HepG2 (cell line): ENCODE results near the gene TMCC1. TPM values are rescaled to one million over a fixed set of nuclear protein-coding genes. Genes with fewer than 3 reads are reported as not detected.

Experiments
- CBX5 ChIP-seq: sonication (generic); formaldehyde crosslinking; IDR thresholded peaks from 2 replicates; pipeline ENCODE4 v1.4.0; 2020; ENCODE audit warnings: missing genetic modification reagents, borderline replicate concordance
- DNMT3B ChIP-seq: conservative IDR thresholded peaks from 2 replicates; pipeline ENCODE4 v1.6.1; 2016; ENCODE audit warnings: missing biosample characterization, control low read depth
- HIVEP1 ChIP-seq: sonication (generic); formaldehyde crosslinking; IDR thresholded peaks from 2 replicates; pipeline ENCODE4 v1.4.0; 2020; ENCODE audit warnings: mild to moderate bottlenecking, missing genetic modification reagents
- HOXA7 ChIP-seq: sonication (generic); formaldehyde crosslinking; IDR thresholded peaks from 2 replicates; pipeline ENCODE4 v1.8.1; 2022; ENCODE audit warnings: mild to moderate bottlenecking, missing genetic modification reagents, moderate library complexity
- IKZF5 ChIP-seq: IDR thresholded peaks from 2 replicates; pipeline ENCODE4 v1.6.1; 2018; ENCODE audit warnings: missing genetic modification reagents, mild to moderate bottlenecking, missing compliant biosample characterization
- KDM5B ChIP-seq: sonication (generic); formaldehyde crosslinking; IDR thresholded peaks from 2 replicates; pipeline ENCODE4 v1.4.0; 2020; ENCODE audit warnings: missing genetic modification reagents, mild to moderate bottlenecking, borderline replicate concordance
- KLF12 ChIP-seq: sonication (generic); formaldehyde crosslinking; IDR thresholded peaks from 2 replicates; pipeline ENCODE4 v1.4.0; 2020; ENCODE audit warnings: missing genetic modification reagents, borderline replicate concordance
- NAIF1 ChIP-seq: sonication (generic); formaldehyde crosslinking; IDR thresholded peaks from 2 replicates; pipeline ENCODE4 v1.5.0; 2020; ENCODE audit warnings: mild to moderate bottlenecking, missing genetic modification reagents, borderline replicate concordance
- SSRP1 ChIP-seq: IDR thresholded peaks from 2 replicates; pipeline ENCODE4 v1.6.1; 2016; ENCODE audit warnings: control low read depth
- THAP11 ChIP-seq: IDR thresholded peaks from 2 replicates; pipeline ENCODE4 v1.6.1; 2016; ENCODE audit warnings: missing biosample characterization, missing genetic modification reagents
- ZBTB10 ChIP-seq: sonication (generic); formaldehyde crosslinking; IDR thresholded peaks from 2 replicates; pipeline ENCODE4 v1.4.0; 2020; ENCODE audit warnings: missing genetic modification reagents, borderline replicate concordance
- ZMYM4 ChIP-seq: sonication (generic); formaldehyde crosslinking; IDR thresholded peaks from 2 replicates; pipeline ENCODE4 v1.8.1; 2023; ENCODE audit warnings: mild to moderate bottlenecking, missing genetic modification reagents
- ZNF17 ChIP-seq: sonication (generic); formaldehyde crosslinking; IDR thresholded peaks from 2 replicates; pipeline ENCODE4 v1.5.0; 2020; ENCODE audit warnings: mild to moderate bottlenecking, missing genetic modification reagents
- ZNF296 ChIP-seq: sonication (generic); formaldehyde crosslinking; conservative IDR thresholded peaks from 2 replicates; pipeline ENCODE4 v1.5.0; 2020; ENCODE audit warnings: mild to moderate bottlenecking, missing genetic modification reagents
- ZNF564 ChIP-seq: sonication (generic); formaldehyde crosslinking; IDR thresholded peaks from 2 replicates; pipeline ENCODE4 v1.8.1; 2023; ENCODE audit warnings: mild to moderate bottlenecking, missing genetic modification reagents
- ZNF598 ChIP-seq: sonication (generic); formaldehyde crosslinking; IDR thresholded peaks from 2 replicates; pipeline ENCODE4 v1.5.1; 2020; ENCODE audit warnings: mild to moderate bottlenecking, missing genetic modification reagents, borderline replicate concordance
- ZNF639 ChIP-seq: conservative IDR thresholded peaks from 2 replicates; pipeline ENCODE4 v1.6.1; 2018; ENCODE audit warnings: missing genetic modification reagents
- ZNF710 ChIP-seq: sonication (generic); formaldehyde crosslinking; IDR thresholded peaks from 2 replicates; pipeline ENCODE4 v1.5.0; 2020; ENCODE audit warnings: mild to moderate bottlenecking, missing genetic modification reagents, borderline replicate concordance
- ZNF720 ChIP-seq: sonication (generic); formaldehyde crosslinking; IDR thresholded peaks from 2 replicates; pipeline ENCODE4 v1.4.0; 2020; ENCODE audit warnings: missing genetic modification reagents
- ZNF761 ChIP-seq: sonication (generic); formaldehyde crosslinking; conservative IDR thresholded peaks from 2 replicates; pipeline ENCODE4 v1.4.0; 2020; ENCODE audit warnings: mild to moderate bottlenecking, missing genetic modification reagents
- ZSCAN20 ChIP-seq: sonication (generic); formaldehyde crosslinking; IDR thresholded peaks from 2 replicates; pipeline ENCODE4 v1.4.0; 2020; ENCODE audit warnings: missing genetic modification reagents, mild to moderate bottlenecking, borderline replicate concordance
- ZSCAN21 ChIP-seq: sonication (generic); formaldehyde crosslinking; IDR thresholded peaks from 2 replicates; pipeline ENCODE4 v1.8.0; 2022; ENCODE audit warnings: mild to moderate bottlenecking, missing genetic modification reagents, moderate library complexity, borderline replicate concordance
- polyA plus RNA-seq, 8 experiments: library from polyadenylated mRNA; depleted of rRNA in 3 of 8; stranded (reverse) in 7 of 8; unstranded in 1 of 8; fragments of >200 nt; fragmentation: Illumina TruSeq in 4 of 8; extraction: Trizol in 4 of 8; gene quantifications; 2 replicates each; pipeline versions ENCODE4 v1.2.1 to v1.2.3, GENCODE V29; 2011 to 2016; ENCODE audit warnings: low read depth in 4 of 8, missing spikeins in 1 of 8, mixed read lengths in 1 of 8; ENCODE audit not compliant: insufficient read depth in 1 of 8
- total RNA-seq, 5 experiments: library from RNA; depleted of rRNA; stranded (reverse); fragments of >200 nt; fragmentation: Illumina TruSeq; extraction: Trizol; gene quantifications; 2 replicates each; pipeline ENCODE4 v1.2.3, GENCODE V29; 2016; ENCODE audit warnings: low read depth in 1 of 5

The TMCC1 gene
- total and polyA plus RNA-seq, 2 of the 13 experiments (the other 11 are each of a cell fraction or from before 2014, with no cell fraction given): 12.1 to 264 TPM

- TF ChIP-seq ZNF639 (CRISPR knock-in tag): no peak
- TF ChIP-seq ZNF17 (CRISPR knock-in tag): no peak
- TF ChIP-seq ZNF761 (CRISPR knock-in tag): no peak
- TF ChIP-seq ZNF710 (CRISPR knock-in tag): no peak
- TF ChIP-seq SSRP1 (CRISPR knock-in tag): no peak
- no peak; the same call in 1 of the 2 replicates for TF ChIP-seq ZNF598 (CRISPR knock-in tag)
- no peak; the same call in 1 of the 2 replicates for TF ChIP-seq ZMYM4 (CRISPR knock-in tag)
- no peak for TF ChIP-seq ZNF720 (CRISPR knock-in tag)
- TF ChIP-seq KDM5B (CRISPR knock-in tag): no peak
- 0 out of 2 replicates have a peak, but pooled peaks have one; percentile 16 for TF ChIP-seq IKZF5 (CRISPR knock-in tag)
- TF ChIP-seq KLF12 (CRISPR knock-in tag): no peak
- TF ChIP-seq HOXA7 (CRISPR knock-in tag): no peak
- TF ChIP-seq THAP11 (CRISPR knock-in tag): no peak; the same call in 1 of the 2 replicates
- no peak for TF ChIP-seq ZNF564
- TF ChIP-seq NAIF1: no peak
- no peak for TF ChIP-seq ZSCAN21 (CRISPR knock-in tag)
- no peak for TF ChIP-seq HIVEP1
- no peak for TF ChIP-seq ZNF296 (CRISPR knock-in tag)
- TF ChIP-seq ZBTB10: no peak
- no peak for TF ChIP-seq ZSCAN20
- TF ChIP-seq CBX5 (CRISPR knock-in tag): no peak; the same call in 1 of the 2 replicates
- TF ChIP-seq DNMT3B (CRISPR knock-in tag): no peak
Observed at GRCh38 chr3:129628169-129628522, 265.4 kb downstream of the TMCC1 start (continued).
